GDM1 (cell line): Measurements from ENCODE around the gene TTPAL.

Source experiments
- DNase-seq: peaks from one replicate; lab custom pipeline; 2025; lab: John Stamatoyannopoulos, UW

TTPAL gene, protein sequence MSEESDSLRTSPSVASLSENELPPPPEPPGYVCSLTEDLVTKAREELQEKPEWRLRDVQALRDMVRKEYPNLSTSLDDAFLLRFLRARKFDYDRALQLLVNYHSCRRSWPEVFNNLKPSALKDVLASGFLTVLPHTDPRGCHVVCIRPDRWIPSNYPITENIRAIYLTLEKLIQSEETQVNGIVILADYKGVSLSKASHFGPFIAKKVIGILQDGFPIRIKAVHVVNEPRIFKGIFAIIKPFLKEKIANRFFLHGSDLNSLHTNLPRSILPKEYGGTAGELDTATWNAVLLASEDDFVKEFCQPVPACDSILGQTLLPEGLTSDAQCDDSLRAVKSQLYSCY

DNA sequence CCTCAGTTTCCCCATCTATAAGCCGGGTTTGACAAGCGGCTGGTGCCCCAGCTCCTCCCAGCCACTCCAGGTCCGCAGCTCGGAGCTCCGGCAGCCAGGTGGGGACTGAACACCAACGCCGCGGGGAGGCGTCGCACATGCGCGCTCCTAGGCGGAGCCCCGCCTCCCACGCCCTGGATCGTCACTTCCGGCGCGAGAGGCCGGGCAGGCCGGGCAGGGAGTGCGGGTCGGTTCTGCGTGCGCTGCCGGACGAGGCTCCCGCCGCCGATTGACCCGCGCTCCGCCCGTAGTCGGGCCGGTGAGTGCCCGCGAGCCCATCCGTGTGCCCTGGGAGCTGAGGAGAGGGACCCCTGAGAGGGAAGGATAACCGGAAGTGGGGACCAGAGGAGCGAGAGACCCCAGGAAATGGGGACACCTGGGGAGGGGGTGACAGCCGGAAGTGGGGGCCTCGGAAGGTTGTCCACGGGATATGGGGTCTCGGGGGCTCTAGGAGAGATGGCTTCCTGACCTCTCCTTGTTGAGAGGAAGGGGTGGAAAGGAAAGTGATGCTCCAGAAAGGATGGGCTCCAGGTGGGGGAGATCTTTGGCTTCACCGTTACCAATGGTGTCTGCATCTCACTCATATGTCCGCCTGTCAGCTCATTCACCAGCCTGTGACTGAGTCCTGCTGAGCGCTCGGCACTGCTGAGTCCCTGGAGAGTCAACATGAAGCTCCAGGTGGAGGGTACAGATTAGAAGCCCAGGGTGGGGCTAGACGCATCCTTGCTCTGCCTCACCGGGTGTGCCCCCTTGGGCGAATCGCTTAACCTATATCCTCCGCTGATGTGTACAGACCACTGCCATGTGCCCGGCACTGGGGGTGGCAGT lies at the start of gene TTPAL:
Gene TTPAL (plus strand): TSS at position 181 of the 867 bp plus-strand sequence. CDS start 4,126 bp downstream, outside the sequence.
- peak; percentile 74 for DNase-seq

DNA sequence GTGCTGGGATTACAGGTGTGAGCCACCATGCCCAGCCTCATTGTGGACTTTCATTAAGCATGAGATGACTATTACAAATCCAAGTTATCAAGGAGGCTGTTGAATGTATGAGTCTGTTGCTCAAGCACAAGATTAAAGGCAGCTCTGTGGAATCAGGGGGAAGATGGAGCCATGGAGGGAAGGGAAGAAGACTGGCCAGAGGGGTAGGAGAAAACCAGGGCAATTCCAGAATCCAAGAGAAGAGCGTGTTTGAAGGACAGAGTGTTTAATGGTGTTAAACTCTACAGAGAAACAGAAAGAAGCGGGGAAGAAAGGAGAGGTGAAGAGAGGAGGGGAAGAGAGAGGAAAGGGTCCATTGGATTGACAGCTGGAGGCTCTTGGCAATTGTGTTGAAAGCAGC lies 49.8 kb upstream of the TTPAL start:
- DNase-seq: no peak

GRCh38 chr20:44426879-44427790 lies 48.5 kb upstream of the TTPAL start:
- DNase-seq: no peak

DNA sequence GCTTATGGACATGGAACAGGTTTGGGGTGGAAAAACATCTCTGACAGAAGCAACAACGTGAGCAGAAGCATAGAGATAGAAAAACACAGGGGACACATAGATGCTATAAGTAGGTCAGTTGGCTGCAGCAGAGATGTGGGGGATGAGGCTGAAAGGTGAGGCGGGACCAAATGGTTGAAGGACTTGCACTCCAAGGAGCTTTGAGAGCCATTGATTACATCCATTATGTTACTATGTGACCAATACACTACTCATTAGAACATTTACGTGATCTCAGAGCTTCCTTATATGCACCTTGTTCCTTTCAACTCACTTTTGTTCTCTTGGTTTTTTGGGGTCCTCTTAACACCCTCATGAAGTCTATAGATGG lies 47.9 kb upstream of the TTPAL start:
- no peak for DNase-seq

GRCh38 chr20:44428174-44429016 lies 47.3 kb upstream of the TTPAL start:
- DNase-seq: no peak

GRCh38 chr20:44429017-44429339 lies 46.7 kb upstream of the TTPAL start:
- DNase-seq: no peak

DNA sequence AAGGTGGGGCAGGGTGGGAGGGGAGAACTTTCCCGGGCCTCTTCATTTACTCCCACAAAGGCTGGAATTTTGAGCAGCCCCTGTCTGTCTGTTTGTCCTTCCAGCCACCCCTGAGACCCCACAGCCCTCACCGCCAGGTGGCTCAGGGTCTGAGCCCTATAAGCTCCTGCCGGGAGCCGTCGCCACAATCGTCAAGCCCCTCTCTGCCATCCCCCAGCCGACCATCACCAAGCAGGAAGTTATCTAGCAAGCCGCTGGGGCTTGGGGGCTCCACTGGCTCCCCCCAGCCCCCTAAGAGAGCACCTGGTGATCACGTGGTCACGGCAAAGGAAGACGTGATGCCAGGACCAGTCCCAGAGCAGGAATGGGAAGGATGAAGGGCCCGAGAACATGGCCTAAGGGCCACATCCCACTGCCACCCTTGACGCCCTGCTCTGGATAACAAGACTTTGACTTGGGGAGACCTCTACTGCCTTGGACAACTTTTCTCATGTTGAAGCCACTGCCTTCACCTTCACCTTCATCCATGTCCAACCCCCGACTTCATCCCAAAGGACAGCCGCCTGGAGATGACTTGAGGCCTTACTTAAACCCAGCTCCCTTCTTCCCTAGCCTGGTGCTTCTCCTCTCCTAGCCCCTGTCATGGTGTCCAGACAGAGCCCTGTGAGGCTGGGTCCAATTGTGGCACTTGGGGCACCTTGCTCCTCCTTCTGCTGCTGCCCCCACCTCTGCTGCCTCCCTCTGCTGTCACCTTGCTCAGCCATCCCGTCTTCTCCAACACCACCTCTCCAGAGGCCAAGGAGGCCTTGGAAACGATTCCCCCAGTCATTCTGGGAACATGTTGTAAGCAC lies 46.0 kb upstream of the TTPAL start:
- no peak for DNase-seq

- no peak for DNase-seq
Measured at GRCh38 chr20:44430270-44431065, 45.2 kb upstream of the TTPAL start.

DNA sequence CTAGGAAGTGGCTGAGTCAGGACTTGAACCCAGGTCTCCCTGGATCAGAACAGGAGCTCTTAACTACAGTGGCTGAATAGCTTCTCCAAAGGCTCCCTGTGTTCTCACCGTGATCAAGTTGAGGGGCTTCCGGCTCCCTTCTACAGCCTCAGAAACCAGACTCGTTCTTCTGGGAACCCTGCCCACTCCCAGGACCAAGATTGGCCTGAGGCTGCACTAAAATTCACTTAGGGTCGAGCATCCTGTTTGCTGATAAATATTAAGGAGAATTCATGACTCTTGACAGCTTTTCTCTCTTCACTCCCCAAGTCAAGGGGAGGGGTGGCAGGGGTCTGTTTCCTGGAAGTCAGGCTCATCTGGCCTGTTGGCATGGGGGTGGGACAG lies 44.6 kb upstream of the TTPAL start:
- DNase-seq: no peak

DNA sequence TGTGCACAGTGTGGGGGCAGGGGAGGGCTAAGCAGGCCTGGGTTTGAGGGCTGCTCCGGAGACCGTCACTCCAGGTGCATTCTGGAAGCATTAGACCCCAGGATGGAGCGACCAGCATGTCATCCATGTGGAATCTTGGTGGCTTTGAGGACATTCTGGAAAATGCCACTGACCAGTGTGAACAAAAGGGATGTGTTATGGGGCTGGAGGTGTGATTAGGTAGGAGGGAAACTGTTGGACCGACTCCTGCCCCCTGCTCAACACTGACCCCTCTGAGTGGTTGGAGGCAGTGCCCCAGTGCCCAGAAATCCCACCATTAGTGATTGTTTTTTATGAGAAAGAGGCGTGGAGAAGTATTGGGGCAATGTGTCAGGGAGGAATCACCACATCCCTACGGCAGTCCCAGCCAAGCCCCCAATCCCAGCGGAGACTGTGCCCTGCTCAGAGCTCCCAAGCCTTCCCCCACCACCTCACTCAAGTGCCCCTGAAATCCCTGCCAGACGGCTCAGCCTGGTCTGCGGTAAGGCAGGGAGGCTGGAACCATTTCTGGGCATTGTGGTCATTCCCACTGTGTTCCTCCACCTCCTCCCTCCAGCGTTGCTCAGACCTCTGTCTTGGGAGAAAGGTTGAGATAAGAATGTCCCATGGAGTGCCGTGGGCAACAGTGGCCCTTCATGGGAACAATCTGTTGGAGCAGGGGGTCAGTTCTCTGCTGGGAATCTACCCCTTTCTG lies 44.0 kb upstream of the TTPAL start:
- no peak for DNase-seq

GRCh38 chr20:44432618-44433577 lies 42.8 kb upstream of the TTPAL start:
- DNase-seq: no peak

DNA sequence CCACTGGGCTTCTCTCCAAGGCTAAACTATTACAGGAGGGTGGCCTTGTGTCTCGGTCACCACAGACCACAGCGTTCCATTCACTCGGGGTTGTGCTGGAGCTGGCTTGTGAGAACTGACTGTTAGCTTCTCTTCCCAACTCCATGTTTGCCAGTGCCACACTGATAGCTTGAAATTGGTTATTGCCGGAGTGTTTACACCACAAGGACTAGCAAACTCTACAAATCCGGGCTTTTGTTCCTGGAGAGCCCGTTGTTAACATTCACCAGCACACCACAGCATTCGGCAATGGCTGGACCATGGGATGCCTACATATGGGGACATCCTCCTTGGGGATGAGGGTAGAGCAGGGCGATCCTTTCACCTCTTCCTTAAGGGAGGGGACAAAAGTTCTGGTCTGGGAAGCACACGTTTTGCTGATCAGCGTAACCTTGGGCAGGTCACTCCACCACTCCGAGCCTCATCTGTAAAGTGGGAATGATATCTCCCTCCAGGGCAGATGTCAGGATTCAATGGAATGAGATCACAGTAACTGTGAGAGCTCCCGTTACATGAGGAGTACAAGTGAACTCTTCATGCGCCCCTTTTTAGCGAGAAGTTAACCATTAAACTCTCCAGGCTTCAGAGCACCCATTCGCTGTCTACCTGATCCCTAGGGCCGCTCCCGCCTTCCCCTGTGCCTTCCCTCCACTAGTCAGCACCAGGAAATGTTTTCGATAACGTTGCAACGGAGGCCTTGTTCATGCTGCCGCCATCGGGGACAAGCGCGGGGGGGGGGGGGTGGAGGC lies 41.7 kb upstream of the TTPAL start:
- DNase-seq: no peak

- no peak for DNase-seq
Measured at GRCh38 chr20:44435630-44436335, 39.9 kb upstream of the TTPAL start.

DNA sequence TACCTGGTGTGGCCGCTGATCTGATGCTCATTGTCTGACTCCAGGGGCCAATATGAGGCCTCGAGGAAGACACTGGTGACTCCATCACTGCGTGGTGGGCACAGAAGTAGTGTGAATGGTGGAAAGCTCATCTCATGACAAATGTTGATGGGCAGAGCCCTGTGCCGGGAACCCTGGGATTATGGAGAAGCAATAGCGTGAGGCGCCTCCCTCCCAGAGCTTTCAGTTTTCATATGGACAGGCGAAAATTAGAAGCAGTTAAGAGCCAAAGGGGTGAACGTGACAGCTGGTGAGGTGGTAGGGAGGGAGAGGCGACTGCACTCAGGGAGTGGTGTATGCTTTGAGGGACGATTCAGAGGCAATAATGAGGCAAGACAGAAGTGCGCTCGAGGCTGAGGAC lies 39.3 kb upstream of the TTPAL start:
- no peak for DNase-seq

GRCh38 chr20:44437497-44437896 lies 38.2 kb upstream of the TTPAL start:
- no peak for DNase-seq

DNA sequence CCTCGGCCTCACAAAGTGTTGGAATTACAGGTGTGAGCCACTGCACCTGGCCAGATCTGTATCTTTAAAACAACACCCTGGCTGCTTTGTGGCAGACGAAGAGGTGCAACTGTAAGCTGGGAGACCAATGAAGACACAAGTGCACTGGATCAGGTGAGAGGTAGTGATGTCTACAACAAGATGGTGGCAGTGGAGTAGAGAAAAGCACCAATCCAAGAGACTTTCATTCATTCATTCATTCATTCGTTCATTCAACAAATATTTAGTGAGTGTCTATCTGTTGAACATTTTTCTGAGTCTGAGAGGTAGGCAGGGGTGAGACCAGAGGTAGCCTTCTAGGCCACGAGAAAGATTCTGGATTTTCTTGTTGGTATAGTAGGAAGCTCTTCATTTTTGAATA lies 36.9 kb upstream of the TTPAL start:
- no peak for DNase-seq
